Ascending aorta (tissue), 2 donors: Measurements from ENCODE around the gene MAPK10. TPM values are rescaled to one million over a fixed set of nuclear protein-coding genes. Genes with fewer than 3 reads are reported as not detected.

Source experiments
- DNase-seq, 2 donors: peaks; one replicate each; pipeline ENCODE4 v3.0.0-alpha.2; 2019; ENCODE audit warnings: low spot score in 2 of 2
- H3K27ac ChIP-seq, 2 donors: fragments of 200-600 bp; sonication (generic); one replicate each; pipeline ENCODE4 v1.5.1; 2016 to 2017; ENCODE audit warnings: mild to moderate bottlenecking in 1 of 2
- H3K27me3 ChIP-seq: fragments of 200-600 bp; sonication (generic); one replicate; pipeline ENCODE4 v1.5.1; 2017
- H3K36me3 ChIP-seq, 2 donors: fragments of 200-600 bp; sonication (generic); one replicate each; pipeline ENCODE4 v1.5.1; 2016
- H3K4me1 ChIP-seq, 2 donors: fragments of 200-600 bp; sonication (generic); one replicate each; pipeline ENCODE4 v1.5.1; 2016 to 2017; ENCODE audit warnings: mild to moderate bottlenecking in 1 of 2
- H3K4me3 ChIP-seq, 2 donors: fragments of 200-600 bp; sonication (generic); one replicate each; pipeline ENCODE4 v1.5.1; 2016 to 2017; ENCODE audit warnings: mild to moderate bottlenecking in 1 of 2
- H3K9me3 ChIP-seq, 2 donors: fragments of 200-600 bp; sonication (generic); one replicate each; pipeline ENCODE4 v1.5.1; 2016
- intact Hi-C: fragments of 100-400 bp; cut with DNase I; formaldehyde crosslinking; loops from one replicate; pipeline ENCODE4 v1.15.1; 2023
- total RNA-seq: library from RNA; depleted of rRNA; stranded (reverse); fragments of >200 nt; gene quantifications from one replicate; pipeline ENCODE4 v1.1.0, GENCODE V29; 2016
- TF ChIP-seq, protein P1 (sequence below), 3 experiments: fragments of 200-600 bp in 2 of 3; fragments of 450-650 bp in 1 of 3; sonication (generic) in 2 of 3; IDR thresholded peaks; one replicate each; pipeline ENCODE4 v1.5.1; 2016 to 2019; ENCODE audit warnings: antibody characterized with exemption in 3 of 3, mild to moderate bottlenecking in 1 of 3, moderate library complexity in 1 of 3

The MAPK10 gene
- total RNA-seq, 1 donor from 2014 or later, result 9.3 TPM

- no peaks in the 10 kb centered on the region for H3K27me3 ChIP-seq
- TF ChIP-seq, protein P1, sequence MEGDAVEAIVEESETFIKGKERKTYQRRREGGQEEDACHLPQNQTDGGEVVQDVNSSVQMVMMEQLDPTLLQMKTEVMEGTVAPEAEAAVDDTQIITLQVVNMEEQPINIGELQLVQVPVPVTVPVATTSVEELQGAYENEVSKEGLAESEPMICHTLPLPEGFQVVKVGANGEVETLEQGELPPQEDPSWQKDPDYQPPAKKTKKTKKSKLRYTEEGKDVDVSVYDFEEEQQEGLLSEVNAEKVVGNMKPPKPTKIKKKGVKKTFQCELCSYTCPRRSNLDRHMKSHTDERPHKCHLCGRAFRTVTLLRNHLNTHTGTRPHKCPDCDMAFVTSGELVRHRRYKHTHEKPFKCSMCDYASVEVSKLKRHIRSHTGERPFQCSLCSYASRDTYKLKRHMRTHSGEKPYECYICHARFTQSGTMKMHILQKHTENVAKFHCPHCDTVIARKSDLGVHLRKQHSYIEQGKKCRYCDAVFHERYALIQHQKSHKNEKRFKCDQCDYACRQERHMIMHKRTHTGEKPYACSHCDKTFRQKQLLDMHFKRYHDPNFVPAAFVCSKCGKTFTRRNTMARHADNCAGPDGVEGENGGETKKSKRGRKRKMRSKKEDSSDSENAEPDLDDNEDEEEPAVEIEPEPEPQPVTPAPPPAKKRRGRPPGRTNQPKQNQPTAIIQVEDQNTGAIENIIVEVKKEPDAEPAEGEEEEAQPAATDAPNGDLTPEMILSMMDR (IDR thresholded peaks at IDR 0.05), result no peak
- H3K4me1 ChIP-seq, result no peaks in the 10 kb centered on the region
- intact Hi-C loops, result no loop called here
- no peaks in the 10 kb centered on the region for H3K9me3 ChIP-seq
- no peaks in the 10 kb centered on the region for H3K36me3 ChIP-seq
- H3K27ac ChIP-seq, result no peak overlapping the region
- H3K4me3 ChIP-seq, result no peak overlapping the region
- no peak for DNase-seq
Observed at GRCh38 chr4:86152454-86152853, 207.4 kb downstream of the MAPK10 start.

- Histone ChIP-seq H3K36me3 (peaks cover 0 to 3% of the 10 kb centered on the region in 2 donors), H3K4me1 (no peaks in the 10 kb centered on the region), H3K27me3 (no peaks in the 10 kb centered on the region), H3K4me3 (no peak overlapping the region), H3K27ac (no peak overlapping the region), H3K9me3 (no peaks in the 10 kb centered on the region)
- intact Hi-C loops, result no loop called here
- TF ChIP-seq, protein P1 (IDR thresholded peaks at IDR 0.05), result no peak
- DNase-seq, result no peak
Observed at GRCh38 chr4:86151196-86151595, 208.7 kb downstream of the MAPK10 start.

- intact Hi-C loops, result no loop called here
- no peak overlapping the region for H3K4me3 ChIP-seq
- H3K4me1 ChIP-seq, result no peaks in the 10 kb centered on the region
- H3K27ac ChIP-seq, result no peak overlapping the region
- no peaks in the 10 kb centered on the region for H3K27me3 ChIP-seq
- H3K36me3 ChIP-seq, result no peaks in the 10 kb centered on the region
- no peaks in the 10 kb centered on the region for H3K9me3 ChIP-seq
- no peak for DNase-seq
- TF ChIP-seq, protein P1 (IDR thresholded peaks at IDR 0.05), result no peak
Observed at GRCh38 chr4:86141161-86141560, 218.7 kb downstream of the MAPK10 start.

GRCh38 chr4:86132468-86132867 lies 227.4 kb downstream of the MAPK10 start:
- H3K4me1 ChIP-seq, result no peaks in the 10 kb centered on the region
- TF ChIP-seq, protein P1 (IDR thresholded peaks at IDR 0.05), result no peak
- DNase-seq, result no peak

GRCh38 chr4:86131456-86131855 lies 228.4 kb downstream of the MAPK10 start:
- H3K27me3 ChIP-seq, result no peaks in the 10 kb centered on the region
- no peak overlapping the region for H3K27ac ChIP-seq
- intact Hi-C loops, result no loop called here
- no peak for DNase-seq
- H3K4me3 ChIP-seq, result no peak overlapping the region
- no peaks in the 10 kb centered on the region for H3K36me3 ChIP-seq
- no peaks in the 10 kb centered on the region for H3K9me3 ChIP-seq
- no peaks in the 10 kb centered on the region for H3K4me1 ChIP-seq
- TF ChIP-seq, protein P1 (IDR thresholded peaks at IDR 0.05), result no peak

More at GRCh38 chr4:86132468-86132867, 227.4 kb downstream of the MAPK10 start:
- intact Hi-C loops, result no loop called here
- no peaks in the 10 kb centered on the region for H3K36me3 ChIP-seq
- H3K27ac ChIP-seq, result no peak overlapping the region
- H3K9me3 ChIP-seq, result no peaks in the 10 kb centered on the region
- H3K27me3 ChIP-seq, result no peaks in the 10 kb centered on the region
- H3K4me3 ChIP-seq, result no peak overlapping the region
